ENCODE measurements around the gene TSPAN3.

TSPAN3 gene

DNA sequence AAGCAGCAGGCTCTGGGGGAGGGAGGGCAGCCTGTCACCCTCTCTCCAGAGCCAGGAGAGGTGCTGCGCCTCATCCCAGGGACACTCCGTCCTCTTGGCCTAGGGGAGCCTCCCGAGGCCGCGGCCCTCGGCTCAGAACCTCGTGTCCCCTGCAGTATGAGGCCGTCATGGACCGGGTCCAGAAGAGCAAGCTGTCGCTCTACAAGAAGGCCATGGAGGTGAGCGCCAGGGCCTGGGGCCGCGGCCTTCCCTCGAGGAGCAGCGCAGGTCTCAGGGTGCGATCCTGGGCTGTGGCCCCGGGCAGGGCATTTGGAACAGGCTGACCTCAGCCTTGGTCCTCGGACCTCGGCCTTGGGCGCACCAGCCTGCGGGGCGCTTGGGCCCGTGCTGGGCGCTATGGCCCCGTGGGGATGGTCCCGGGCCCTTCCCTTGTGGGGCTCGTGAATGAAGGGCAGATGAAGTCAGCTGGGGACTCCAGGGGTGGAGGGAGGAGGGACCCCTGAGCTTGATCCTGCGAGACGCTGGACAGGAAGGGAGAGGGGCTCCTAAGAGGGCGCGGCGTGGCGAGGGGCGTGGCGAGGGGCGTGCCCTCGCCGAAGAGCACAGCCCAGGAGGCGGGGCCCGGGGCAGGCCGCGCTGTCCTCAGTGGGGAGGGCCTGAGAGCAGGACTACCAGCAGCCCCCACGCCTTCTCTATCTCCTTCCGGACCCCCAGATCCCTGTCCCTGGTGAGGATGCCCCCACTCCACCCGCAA is 43.0 kb downstream of the TSPAN3 start:
- no peak overlapping the region for H3K9ac ChIP-seq (ENCODE audit: low read length)
- H3K27me3 ChIP-seq (ENCODE audit: control insufficient read depth, insufficient read depth, low read length): no peaks in the 10 kb centered on the region
- H3K36me3 ChIP-seq (ENCODE audit: control insufficient read depth, insufficient read depth, low read length): no peaks in the 10 kb centered on the region
- no peak overlapping the region for H3K27ac ChIP-seq (ENCODE audit: low read depth, low read length)
- no peaks in the 10 kb centered on the region for H3K4me1 ChIP-seq (ENCODE audit: control insufficient read depth, insufficient read depth, low read length)
- H3K4me3 ChIP-seq (ENCODE audit: low read length): peak overlapping the region; percentile 54

DNA sequence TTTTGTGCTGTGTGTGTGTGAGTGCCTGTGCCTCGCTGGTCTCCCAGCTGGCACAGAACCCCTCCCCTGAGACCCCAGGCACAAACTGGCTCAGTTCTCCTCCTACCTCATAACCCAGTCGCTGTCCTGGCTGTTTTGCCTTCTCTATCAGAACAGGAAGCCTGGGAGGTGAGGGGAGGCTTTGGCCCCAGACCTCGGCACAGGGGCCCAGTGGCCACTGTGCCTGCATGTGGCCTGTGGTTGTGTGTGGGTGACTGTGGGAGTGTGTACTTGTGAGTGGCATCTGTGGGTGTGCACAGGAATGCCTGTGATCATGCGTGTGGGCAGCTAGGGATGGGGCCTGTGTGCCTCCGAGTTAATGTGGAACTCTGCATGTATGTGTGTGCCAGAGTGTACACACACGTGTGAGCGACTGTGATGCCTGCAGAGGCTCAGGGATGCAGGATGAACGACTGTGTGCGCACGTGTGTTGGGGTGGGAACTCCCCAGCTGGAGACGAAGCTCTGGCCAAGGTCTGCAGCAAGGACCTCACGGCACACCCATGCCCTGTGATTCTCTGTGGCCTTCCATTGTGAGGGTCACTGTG is 43.7 kb downstream of the TSPAN3 start:
- no peaks in the 10 kb centered on the region for H3K4me1 ChIP-seq (ENCODE audit: control insufficient read depth, insufficient read depth, low read length)
- H3K27me3 ChIP-seq (ENCODE audit: control insufficient read depth, insufficient read depth, low read length): no peaks in the 10 kb centered on the region
- H3K27ac ChIP-seq (ENCODE audit: low read depth, low read length): no peak overlapping the region
- H3K9ac ChIP-seq (ENCODE audit: low read length): no peak overlapping the region
- H3K36me3 ChIP-seq (ENCODE audit: control insufficient read depth, insufficient read depth, low read length): no peaks in the 10 kb centered on the region
- H3K4me3 ChIP-seq (ENCODE audit: low read length): no peak overlapping the region

DNA sequence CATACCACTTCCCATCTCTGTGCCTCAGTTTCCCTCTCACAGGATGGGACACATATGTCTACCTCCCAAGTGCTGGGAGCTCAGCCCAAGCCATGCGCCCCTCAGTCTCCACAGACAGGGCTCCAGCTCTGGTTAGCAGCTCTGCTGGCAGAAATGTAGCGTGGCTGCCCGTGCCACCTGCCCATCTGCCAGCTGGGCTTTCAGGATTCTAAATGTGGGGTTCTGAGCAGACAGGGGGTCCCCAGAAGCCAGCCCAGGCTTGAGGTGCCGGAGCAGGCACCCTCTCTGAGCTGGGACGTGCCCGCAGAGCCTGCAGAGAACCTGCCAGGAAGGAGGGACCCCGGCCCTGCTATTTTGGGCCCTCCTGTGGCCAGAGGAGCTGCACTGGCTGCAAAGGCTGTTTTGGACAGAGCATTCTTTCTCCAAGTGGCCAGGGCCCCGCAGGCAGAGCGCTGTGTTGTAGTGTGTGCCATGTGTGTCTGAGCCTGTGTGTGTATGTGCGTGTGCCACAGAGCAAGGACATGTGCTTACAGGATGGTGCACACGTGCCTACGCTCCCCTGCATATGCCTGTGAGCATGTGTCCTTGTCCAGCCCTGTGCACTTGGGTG is 44.3 kb downstream of the TSPAN3 start:
- no peaks in the 10 kb centered on the region for H3K27me3 ChIP-seq (ENCODE audit: control insufficient read depth, insufficient read depth, low read length)
- H3K4me3 ChIP-seq (ENCODE audit: low read length): no peak overlapping the region
- H3K9ac ChIP-seq (ENCODE audit: low read length): no peak overlapping the region
- no peaks in the 10 kb centered on the region for H3K4me1 ChIP-seq (ENCODE audit: control insufficient read depth, insufficient read depth, low read length)
- H3K36me3 ChIP-seq (ENCODE audit: control insufficient read depth, insufficient read depth, low read length): no peaks in the 10 kb centered on the region
- H3K27ac ChIP-seq (ENCODE audit: low read depth, low read length): no peak overlapping the region

DNA sequence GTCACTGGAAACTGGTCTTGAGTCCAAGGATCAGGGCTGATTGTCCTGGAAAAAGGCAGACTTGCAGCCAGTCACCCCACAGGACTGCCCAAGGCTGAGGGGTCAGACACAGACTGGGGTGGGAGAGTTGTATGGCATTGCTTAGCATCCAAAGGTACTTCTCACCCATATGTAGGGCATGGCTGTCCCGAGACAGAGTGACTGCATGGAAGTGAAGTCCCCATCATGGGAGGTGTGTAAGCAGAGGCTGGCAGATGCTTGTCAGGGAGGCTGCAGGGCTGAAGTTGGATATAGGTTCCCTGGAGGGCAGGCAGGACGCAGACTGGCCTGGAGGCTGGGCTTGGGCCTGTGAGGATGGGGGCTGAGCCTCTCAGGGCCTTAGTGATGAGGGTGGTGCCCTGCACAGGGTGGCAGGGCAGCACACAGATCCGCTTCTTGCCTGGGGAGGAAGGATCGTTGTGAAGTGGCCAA is 44.9 kb downstream of the TSPAN3 start:
- Histone ChIP-seq H3K4me3 (ENCODE audit: low read length) (no peak overlapping the region), H3K27ac (ENCODE audit: low read depth, low read length) (no peak overlapping the region), H3K4me1 (ENCODE audit: control insufficient read depth, insufficient read depth, low read length) (no peaks in the 10 kb centered on the region), H3K27me3 (ENCODE audit: control insufficient read depth, insufficient read depth, low read length) (no peaks in the 10 kb centered on the region), H3K36me3 (ENCODE audit: control insufficient read depth, insufficient read depth, low read length) (no peaks in the 10 kb centered on the region), H3K9ac (ENCODE audit: low read length) (no peak overlapping the region)

DNA sequence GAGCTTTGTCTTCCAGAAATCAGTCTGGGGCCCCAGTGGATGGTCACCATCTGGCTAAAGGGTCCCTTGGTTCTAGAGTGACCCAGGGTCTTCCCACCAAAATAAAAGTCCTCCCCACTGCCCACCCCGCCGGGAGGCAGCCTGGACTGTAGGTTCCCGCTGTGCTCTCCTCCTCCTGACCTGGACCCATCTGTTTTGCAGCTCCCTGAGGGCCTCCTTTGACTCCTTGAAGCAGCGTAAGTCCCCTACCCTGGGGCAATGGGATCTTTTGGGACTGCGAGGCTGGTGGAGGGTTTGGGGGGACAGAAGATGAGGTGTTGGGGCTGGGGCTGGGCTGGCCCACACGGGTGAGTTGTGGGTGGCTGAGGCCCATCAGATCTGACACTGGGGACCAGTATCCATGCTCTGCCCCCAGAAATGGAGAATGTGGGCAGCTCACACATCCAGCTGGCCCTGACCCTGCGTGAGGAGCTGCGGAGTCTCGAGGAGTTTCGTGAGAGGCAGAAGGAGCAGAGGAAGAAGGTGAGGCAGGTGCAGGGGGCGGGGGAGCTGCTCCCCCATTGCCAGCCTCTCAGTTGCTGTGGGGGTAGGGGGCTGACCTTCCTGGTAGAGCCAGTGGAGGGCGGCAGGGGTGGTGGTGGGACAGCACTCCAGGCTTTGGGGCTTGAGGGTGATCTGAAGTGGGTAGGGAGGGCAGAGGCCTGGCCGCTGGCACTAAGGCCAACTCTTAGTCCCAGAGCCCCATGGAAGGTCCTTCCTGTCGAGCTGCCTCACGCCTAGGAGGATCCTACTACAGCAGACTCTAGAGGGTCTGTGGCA is 45.6 kb downstream of the TSPAN3 start:
- Histone ChIP-seq H3K4me3 (ENCODE audit: low read length) (no peak overlapping the region), H3K27me3 (ENCODE audit: control insufficient read depth, insufficient read depth, low read length) (no peaks in the 10 kb centered on the region), H3K9ac (ENCODE audit: low read length) (no peak overlapping the region), H3K36me3 (ENCODE audit: control insufficient read depth, insufficient read depth, low read length) (no peaks in the 10 kb centered on the region), H3K27ac (ENCODE audit: low read depth, low read length) (no peak overlapping the region), H3K4me1 (ENCODE audit: control insufficient read depth, insufficient read depth, low read length) (no peaks in the 10 kb centered on the region)

DNA sequence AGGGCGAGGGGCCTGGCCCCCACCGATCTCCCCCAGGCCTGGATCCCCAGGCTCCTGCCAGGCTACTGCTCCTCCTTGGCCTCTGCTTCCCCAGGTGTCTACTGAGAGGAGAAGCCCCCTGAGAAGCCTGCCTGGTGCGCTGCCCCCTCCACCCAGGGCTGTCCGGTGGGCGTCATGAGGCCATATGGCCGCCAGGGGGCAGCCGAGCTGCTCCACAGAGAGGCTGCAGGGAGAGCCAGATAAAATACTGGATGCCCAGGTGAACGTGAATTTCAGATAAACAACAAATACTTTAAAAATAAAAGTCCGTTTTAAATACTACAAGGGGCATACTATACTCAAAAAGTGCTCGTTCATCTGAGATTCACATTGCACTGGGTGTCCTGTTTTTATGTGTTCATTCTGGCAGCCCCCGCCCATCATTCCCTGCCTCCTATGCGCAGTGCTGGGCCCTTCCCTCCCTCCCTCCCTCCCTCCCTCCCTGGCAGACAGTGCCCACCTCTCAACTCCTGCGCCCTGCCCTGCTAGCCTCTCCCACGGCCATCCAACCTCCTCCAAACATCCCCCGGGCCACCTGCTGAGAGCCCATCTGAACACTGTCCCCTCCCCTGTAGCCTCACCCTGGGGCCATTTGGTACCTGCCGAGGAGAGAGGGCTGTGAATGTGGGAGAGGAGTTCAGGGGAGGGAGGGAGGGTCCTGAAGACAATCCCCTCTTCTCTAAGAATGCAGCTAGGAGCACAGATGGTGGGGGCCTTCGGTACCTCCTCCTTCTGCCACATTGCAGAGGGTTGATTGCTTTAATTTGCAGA is 46.4 kb downstream of the TSPAN3 start:
- H3K36me3 ChIP-seq (ENCODE audit: control insufficient read depth, insufficient read depth, low read length): no peaks in the 10 kb centered on the region
- H3K4me1 ChIP-seq (ENCODE audit: control insufficient read depth, insufficient read depth, low read length): no peaks in the 10 kb centered on the region
- H3K9ac ChIP-seq (ENCODE audit: low read length): no peak overlapping the region
- no peak overlapping the region for H3K27ac ChIP-seq (ENCODE audit: low read depth, low read length)
- H3K4me3 ChIP-seq (ENCODE audit: low read length): no peak overlapping the region
- H3K27me3 ChIP-seq (ENCODE audit: control insufficient read depth, insufficient read depth, low read length): no peaks in the 10 kb centered on the region

DNA sequence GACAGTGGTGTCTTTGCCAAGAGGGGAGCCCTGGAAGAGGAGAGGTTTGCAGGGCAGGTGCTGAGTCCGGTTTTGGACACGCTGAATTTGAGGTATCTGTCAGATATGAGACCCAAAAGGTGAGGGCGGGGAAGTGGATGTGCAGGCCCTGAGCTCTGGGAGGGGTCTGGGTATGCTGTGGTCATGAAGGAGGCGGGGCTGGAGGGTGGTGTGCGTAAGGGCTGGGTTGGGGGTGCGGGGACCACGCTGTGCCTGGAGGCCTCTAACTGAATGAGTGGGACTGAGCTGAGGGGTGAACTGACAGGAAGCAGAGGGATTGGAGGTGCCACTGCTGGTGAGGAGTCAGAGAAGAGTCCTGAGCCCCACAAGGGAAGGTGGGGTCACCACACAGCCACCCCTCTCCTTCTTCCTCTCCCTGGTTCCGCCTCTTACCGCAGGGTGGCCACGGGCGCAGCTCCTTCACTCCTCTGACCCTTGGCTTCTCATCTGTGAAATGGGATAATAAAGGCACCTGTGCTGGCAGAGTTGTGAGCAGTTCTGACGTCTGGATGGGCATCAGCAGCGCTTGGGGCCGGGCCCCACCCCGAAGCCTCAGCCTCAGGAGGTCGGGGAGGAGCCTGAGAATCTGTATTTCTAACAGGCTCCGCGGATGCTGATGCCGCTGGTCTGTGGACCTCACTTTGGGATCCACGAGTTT is 47.2 kb downstream of the TSPAN3 start:
- Histone ChIP-seq H3K27ac (ENCODE audit: low read depth, low read length) (no peak overlapping the region), H3K4me1 (ENCODE audit: control insufficient read depth, insufficient read depth, low read length) (no peaks in the 10 kb centered on the region), H3K36me3 (ENCODE audit: control insufficient read depth, insufficient read depth, low read length) (no peaks in the 10 kb centered on the region), H3K4me3 (ENCODE audit: low read length) (no peak overlapping the region), H3K27me3 (ENCODE audit: control insufficient read depth, insufficient read depth, low read length) (no peaks in the 10 kb centered on the region), H3K9ac (ENCODE audit: low read length) (no peak overlapping the region)

DNA sequence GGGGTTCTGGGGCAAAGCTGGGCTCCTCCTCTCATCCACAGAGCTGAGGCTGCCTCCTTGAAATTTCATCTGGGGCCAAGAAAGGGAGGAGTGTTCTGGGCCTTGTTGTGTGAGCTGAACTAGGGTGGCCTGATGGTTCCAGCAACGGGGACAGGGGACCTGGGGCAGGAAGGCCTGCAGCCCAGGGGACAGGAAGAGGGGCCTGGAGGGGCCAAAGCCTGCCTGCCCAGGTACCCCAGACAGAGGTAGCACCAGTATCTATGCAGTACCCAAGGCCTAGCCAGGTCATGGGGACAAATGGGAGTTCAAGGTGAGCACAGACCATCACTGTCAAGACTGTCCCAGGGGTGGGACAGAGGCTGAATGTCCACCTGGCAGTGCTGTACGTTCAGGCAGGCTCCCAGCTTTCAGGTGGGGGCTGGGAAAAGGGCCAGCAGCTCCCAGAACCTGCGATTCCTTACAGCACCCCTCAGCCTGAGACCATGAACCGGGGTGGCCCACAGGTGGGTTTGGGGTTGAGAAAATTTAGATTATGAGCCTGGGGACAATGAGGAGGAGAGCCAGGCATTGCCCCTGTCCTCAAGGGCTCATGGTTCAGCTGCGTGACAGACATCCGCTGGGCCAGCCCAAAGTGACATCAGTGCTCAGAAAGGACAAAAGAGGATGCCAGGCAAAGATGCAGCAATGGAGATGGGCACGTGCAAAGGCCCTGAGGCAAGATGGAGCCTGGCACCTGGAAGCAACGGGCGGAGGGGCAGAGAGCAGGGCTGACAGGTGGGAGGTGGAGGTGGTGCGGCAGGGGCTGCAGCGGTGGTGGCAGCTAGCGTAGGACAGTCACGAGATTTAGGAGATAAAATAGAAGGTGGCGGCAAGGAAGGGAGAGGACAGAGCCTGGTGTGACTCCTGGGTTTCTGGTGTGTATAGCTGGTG is 48.0 kb downstream of the TSPAN3 start:
- Histone ChIP-seq H3K27me3 (ENCODE audit: control insufficient read depth, insufficient read depth, low read length) (no peaks in the 10 kb centered on the region), H3K9ac (ENCODE audit: low read length) (no peak overlapping the region), H3K36me3 (ENCODE audit: control insufficient read depth, insufficient read depth, low read length) (no peaks in the 10 kb centered on the region), H3K4me1 (ENCODE audit: control insufficient read depth, insufficient read depth, low read length) (no peaks in the 10 kb centered on the region), H3K4me3 (ENCODE audit: low read length) (no peak overlapping the region), H3K27ac (ENCODE audit: low read depth, low read length) (no peak overlapping the region)

DNA sequence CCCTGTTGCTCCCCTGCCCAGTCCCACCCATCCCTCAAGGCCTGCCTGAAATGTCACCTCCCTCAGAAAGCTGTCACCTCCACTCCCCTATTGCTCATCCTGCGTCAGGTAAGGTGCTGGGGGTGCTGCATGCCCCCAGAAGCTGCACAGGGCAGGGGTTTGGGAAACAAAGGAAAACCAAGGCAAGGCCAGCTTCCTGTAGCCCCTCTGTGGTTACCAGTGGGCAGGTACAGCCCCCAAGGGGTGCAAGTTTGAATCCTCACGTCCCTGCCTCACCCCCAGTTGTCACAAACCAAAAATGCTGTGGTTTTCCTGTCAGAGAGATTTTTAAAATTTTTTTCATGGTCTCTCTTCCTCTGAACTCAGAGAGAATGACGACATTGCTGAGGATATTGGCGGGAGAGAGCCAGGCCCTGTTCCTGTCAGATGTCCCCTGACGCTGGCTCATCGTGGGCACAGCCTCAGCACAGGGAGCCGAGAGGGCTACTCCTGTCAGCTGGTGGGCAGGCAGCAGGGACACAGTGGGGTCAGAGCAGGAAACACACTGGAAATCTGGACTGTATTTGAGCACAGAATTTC is 49.0 kb downstream of the TSPAN3 start:
- H3K4me1 ChIP-seq (ENCODE audit: control insufficient read depth, insufficient read depth, low read length): no peaks in the 10 kb centered on the region
- no peaks in the 10 kb centered on the region for H3K27me3 ChIP-seq (ENCODE audit: control insufficient read depth, insufficient read depth, low read length)
- no peaks in the 10 kb centered on the region for H3K36me3 ChIP-seq (ENCODE audit: control insufficient read depth, insufficient read depth, low read length)
- no peak overlapping the region for H3K27ac ChIP-seq (ENCODE audit: low read depth, low read length)
- H3K4me3 ChIP-seq (ENCODE audit: low read length): no peak overlapping the region
- no peak overlapping the region for H3K9ac ChIP-seq (ENCODE audit: low read length)

DNA sequence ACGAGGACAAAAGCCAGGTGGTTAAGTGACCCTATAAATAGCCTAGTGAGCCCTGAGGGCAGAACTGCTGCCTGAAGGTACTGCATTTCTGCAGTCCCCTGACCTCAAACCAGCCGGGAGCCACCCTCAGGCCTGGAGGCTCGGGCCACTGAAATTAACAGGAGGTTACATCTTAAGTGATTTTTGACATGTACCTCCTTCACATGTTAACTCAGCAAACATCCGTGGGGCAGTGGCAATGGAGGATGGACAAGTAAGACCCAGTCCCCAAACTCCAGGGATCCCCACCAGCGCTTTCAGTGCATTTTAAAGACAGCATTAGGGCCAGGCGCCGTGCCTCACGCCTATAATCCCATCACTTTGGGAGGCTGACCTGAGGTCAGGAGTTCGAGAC is 49.8 kb downstream of the TSPAN3 start:
- H3K27ac ChIP-seq (ENCODE audit: low read depth, low read length): no peak overlapping the region
- no peaks in the 10 kb centered on the region for H3K27me3 ChIP-seq (ENCODE audit: control insufficient read depth, insufficient read depth, low read length)
- H3K36me3 ChIP-seq (ENCODE audit: control insufficient read depth, insufficient read depth, low read length): no peaks in the 10 kb centered on the region
- no peak overlapping the region for H3K4me3 ChIP-seq (ENCODE audit: low read length)
- no peak overlapping the region for H3K9ac ChIP-seq (ENCODE audit: low read length)
- H3K4me1 ChIP-seq (ENCODE audit: control insufficient read depth, insufficient read depth, low read length): no peaks in the 10 kb centered on the region
